ENCODE data around the gene SLC15A4.

- TF ChIP-seq POLR2A (IDR thresholded peaks at IDR 0.05; ENCODE audit: low read depth, low read length) (no peak), RCOR1 (IDR thresholded peaks at IDR 0.05; ENCODE audit: insufficient replicate concordance, low read length) (no peak)
These were observed 9.1 kb downstream of the SLC15A4 start for GRCh38 chr12:128814411-128815261.

Data from IMR-90 (cell line).